Sigmoid colon (tissue), 7 donors: ENCODE measurements around the gene SLC39A11. TPM values are rescaled to one million over a fixed set of nuclear protein-coding genes. Genes with fewer than 3 reads are reported as not detected.

Experiments
- DNase-seq: peaks from one replicate; pipeline ENCODE4 v3.0.0-alpha.2; 2019
- H3K27ac ChIP-seq, 4 donors: fragments of 200-600 bp; sonication (generic); one replicate each; pipeline ENCODE4 v1.5.1; 2016 to 2019; ENCODE audit warnings: mild to moderate bottlenecking in 1 of 4
- H3K27me3 ChIP-seq, 3 donors: fragments of 200-600 bp; sonication (generic); one replicate each; pipeline ENCODE4 v1.5.1; 2019; ENCODE audit warnings: mild to moderate bottlenecking in 1 of 3
- H3K36me3 ChIP-seq, 4 donors: fragments of 200-600 bp; sonication (generic); one replicate each; pipeline ENCODE4 v1.5.1; 2016 to 2019
- H3K4me1 ChIP-seq, 4 donors: fragments of 200-600 bp; sonication (generic); one replicate each; pipeline ENCODE4 v1.5.1; 2017 to 2019
- H3K4me3 ChIP-seq, 4 donors: fragments of 200-600 bp; sonication (generic); one replicate each; pipeline ENCODE4 v1.5.1; 2017 to 2019; ENCODE audit warnings: mild to moderate bottlenecking in 2 of 4, moderate library complexity in 1 of 4
- H3K9me3 ChIP-seq, 4 donors: fragments of 200-600 bp in 3 of 4; sonication (generic) in 3 of 4; one replicate each; pipeline versions ENCODE4 v1.5.1 to v1.6.1; 2013 to 2019
- CTCF ChIP-seq, 4 experiments: fragments of 450-650 bp in 3 of 4; fragments of 200-600 bp in 1 of 4; IDR thresholded peaks; one replicate each; pipeline ENCODE4 v1.5.1; 2016 to 2019; ENCODE audit warnings: antibody characterized with exemption in 4 of 4, mild to moderate bottlenecking in 3 of 4, moderate library complexity in 2 of 4
- EP300 ChIP-seq, 4 donors: sonication (generic); formaldehyde crosslinking; IDR thresholded peaks; one replicate each; pipeline ENCODE4 v1.6.1; 2017; ENCODE audit warnings: antibody characterized with exemption in 4 of 4
- POLR2A ChIP-seq, 2 donors: fragments of 450-650 bp; IDR thresholded peaks; one replicate each; pipeline ENCODE4 v1.6.1; 2016; ENCODE audit warnings: antibody characterized with exemption in 2 of 2, mild to moderate bottlenecking in 2 of 2, moderate library complexity in 2 of 2
- POLR2AphosphoS5 ChIP-seq, 4 donors: sonication (generic); formaldehyde crosslinking; IDR thresholded peaks; one replicate each; pipeline ENCODE4 v1.6.1; 2017; ENCODE audit warnings: antibody characterized with exemption in 4 of 4
- WGBS, 2 donors: extraction: QIAGEN DNeasy Blood & Tissue Kit; methylation state at CpG; one replicate each; pipeline ENCODE4 v1.1.7; 2013; 5-methylcytosine and 5-hydroxymethylcytosine counted together
- intact Hi-C: fragments of 100-400 bp; cut with DNase I; formaldehyde crosslinking; loops from one replicate; pipeline ENCODE4 v1.15.1; 2023
- polyA plus RNA-seq, 3 donors: library from polyadenylated mRNA; stranded (reverse); fragments of 200-250 nt; gene quantifications; one replicate each; pipeline ENCODE4 v1.2.3, GENCODE V29; 2013
- total RNA-seq, 4 donors: library from RNA; depleted of rRNA; stranded (reverse); fragments of >200 nt; gene quantifications; one replicate each; pipeline ENCODE4 v1.1.0, GENCODE V29; 2016
- donor health status: healthy with polysubstance abuse.
- donor health status: Bipolar disorder and iron deficiency.
- donor health status: healthy.

SLC39A11 gene
- total and polyA plus RNA-seq, 7 donors = 7.6 to 16.4 (median 8.4) TPM

DNA sequence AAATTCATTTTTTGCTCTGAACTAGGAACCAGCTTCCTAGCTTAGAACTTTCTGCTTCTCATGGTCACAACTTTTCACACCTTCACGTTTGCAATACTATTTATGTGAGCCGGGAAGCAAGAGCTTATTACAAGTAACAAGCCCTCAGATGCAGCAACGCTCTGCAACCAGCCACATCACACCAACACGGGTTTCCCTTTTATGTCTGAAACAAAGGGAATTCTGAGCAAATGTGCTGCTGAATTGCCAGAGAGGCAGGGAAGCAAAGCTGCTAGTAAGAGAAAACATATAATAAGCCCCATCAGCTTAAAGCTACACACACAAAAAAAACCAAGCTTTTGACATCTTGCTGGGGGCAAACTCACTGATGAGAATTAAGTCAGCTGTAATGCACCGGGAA lies 122.2 kb downstream of the SLC39A11 start:
- H3K27ac ChIP-seq = no peak overlapping the region
- intact Hi-C loops = no loop called here

DNA sequence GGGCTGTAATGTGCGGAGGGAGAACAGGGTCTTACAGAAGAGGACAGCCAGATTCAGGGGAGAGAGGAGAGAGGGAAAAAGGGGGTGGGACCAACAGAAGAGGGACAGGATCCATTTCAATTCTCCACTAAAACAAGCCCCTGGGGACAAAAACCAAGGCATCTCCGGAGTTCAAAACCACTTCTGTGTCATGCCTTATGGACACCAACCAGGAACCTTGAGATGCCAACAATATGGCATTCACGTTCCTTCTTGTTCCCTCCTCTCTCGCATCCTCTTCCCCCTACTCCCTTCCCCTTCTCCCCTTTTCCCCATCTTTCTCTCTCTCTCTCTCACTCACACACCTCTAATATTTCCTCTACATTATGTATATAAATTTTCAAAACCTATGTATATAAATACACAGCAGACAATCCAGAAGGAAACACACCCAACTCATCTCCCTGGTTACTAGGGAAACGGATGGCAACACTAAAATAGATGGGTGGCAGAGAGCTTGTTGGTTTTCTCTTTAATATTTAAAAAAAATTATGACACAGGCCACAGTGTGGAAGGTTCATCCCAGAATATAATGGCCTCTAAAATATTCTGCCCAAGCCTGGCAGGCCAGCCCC lies 123.1 kb downstream of the SLC39A11 start:
- 94 to 95% methylated on average over 5 of the region's 5 CpGs for WGBS, 2 donors

More for the DNA sequence above, 122.2 kb downstream of the SLC39A11 start:
- 80 to 83% methylated on average over 5 of the region's 5 CpGs for WGBS, 2 donors
- no peaks in the 10 kb centered on the region for H3K4me1 ChIP-seq
- no peaks in the 10 kb centered on the region for H3K36me3 ChIP-seq
- H3K9me3 ChIP-seq = no peaks in the 10 kb centered on the region
- no peak for DNase-seq
- TF ChIP-seq POLR2AphosphoS5 (IDR thresholded peaks at IDR 0.05) (no peak), EP300 (IDR thresholded peaks at IDR 0.05) (no peak), CTCF (IDR thresholded peaks at IDR 0.05) (no peak), POLR2A (IDR thresholded peaks at IDR 0.05) (no peak)
- no peak overlapping the region for H3K4me3 ChIP-seq
- H3K27me3 ChIP-seq = no peaks in the 10 kb centered on the region

DNA sequence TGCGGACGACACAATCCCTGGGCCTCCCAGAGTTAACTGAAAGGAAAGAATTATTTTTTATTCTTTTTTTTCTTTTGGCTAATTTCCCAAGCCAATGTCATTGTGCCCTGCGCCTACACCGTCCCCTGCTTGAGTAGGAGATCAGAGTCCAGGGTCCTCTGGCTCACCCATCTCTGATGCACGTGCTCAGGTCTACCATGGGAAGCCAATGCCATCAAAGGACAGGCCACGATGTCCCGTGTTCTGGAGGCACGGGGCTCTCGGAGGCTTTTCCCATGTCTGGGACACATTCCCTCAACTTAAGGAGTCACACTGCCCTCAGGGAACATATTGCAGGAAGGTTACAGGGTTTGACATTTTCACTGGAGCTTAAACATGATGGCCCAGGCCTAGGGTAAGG lies 123.7 kb downstream of the SLC39A11 start:
- Histone ChIP-seq H3K27me3 (no peaks in the 10 kb centered on the region), H3K9me3 (no peaks in the 10 kb centered on the region), H3K36me3 (no peaks in the 10 kb centered on the region), H3K4me3 (no peak overlapping the region), H3K27ac (no peak overlapping the region), H3K4me1 (no peaks in the 10 kb centered on the region)
- TF ChIP-seq EP300 (IDR thresholded peaks at IDR 0.05) (no peak), CTCF (IDR thresholded peaks at IDR 0.05) (no peak), POLR2AphosphoS5 (IDR thresholded peaks at IDR 0.05) (no peak), POLR2A (IDR thresholded peaks at IDR 0.05) (no peak)
- no peak for DNase-seq
- intact Hi-C loops = no loop called here
- WGBS, 2 donors = 84 to 91% methylated on average over 9 of the region's 9 CpGs

More for the DNA sequence above, 123.1 kb downstream of the SLC39A11 start:
- Histone ChIP-seq H3K4me1 (no peaks in the 10 kb centered on the region), H3K4me3 (no peak overlapping the region), H3K36me3 (no peaks in the 10 kb centered on the region), H3K27ac (no peak overlapping the region), H3K27me3 (no peaks in the 10 kb centered on the region), H3K9me3 (no peaks in the 10 kb centered on the region)
- no peak for DNase-seq
- intact Hi-C loops = no loop called here
- TF ChIP-seq POLR2A (IDR thresholded peaks at IDR 0.05) (no peak), CTCF (IDR thresholded peaks at IDR 0.05) (no peak), EP300 (IDR thresholded peaks at IDR 0.05) (no peak), POLR2AphosphoS5 (IDR thresholded peaks at IDR 0.05) (no peak)

DNA sequence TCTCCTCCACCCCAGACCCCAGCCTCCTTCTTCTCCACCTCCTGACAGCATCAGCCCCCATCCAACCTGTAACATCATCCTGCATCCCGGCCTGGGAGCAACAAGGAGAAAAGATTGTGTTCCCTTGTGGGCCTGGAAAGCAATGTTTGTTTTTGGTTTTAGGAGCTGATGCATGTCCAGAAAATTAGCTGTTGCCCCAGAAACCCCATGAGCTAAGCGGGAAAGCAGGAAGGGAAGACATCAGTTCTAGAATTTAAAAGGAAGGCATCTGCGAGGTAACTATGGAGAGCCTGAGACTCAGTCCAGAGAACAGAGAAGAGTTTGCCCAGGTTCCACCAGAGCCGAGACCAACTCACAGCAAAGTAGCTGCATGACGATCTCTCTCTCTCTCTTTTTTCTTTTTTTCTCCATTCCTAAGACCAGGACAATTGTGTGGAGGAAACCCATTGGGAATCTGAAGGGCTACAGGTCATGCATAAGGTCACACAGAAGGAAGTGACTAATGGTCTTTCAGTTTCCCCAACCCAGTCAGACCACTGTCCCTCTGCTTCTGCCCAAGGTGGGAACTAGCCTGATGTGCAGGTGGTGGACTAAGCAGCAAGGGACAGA lies 124.4 kb downstream of the SLC39A11 start:
- WGBS, 2 donors = 91% methylated on average over 5 of the region's 5 CpGs
- no peaks in the 10 kb centered on the region for H3K27me3 ChIP-seq
- no peak overlapping the region for H3K27ac ChIP-seq
- H3K36me3 ChIP-seq = no peaks in the 10 kb centered on the region
- intact Hi-C loops = no loop called here
- no peak for TF ChIP-seq POLR2AphosphoS5 (IDR thresholded peaks at IDR 0.05)
- no peak for TF ChIP-seq CTCF (IDR thresholded peaks at IDR 0.05)
- no peak for TF ChIP-seq POLR2A (IDR thresholded peaks at IDR 0.05)
- no peak for TF ChIP-seq EP300 (IDR thresholded peaks at IDR 0.05)
- H3K4me3 ChIP-seq = no peak overlapping the region
- H3K4me1 ChIP-seq = no peaks in the 10 kb centered on the region
- no peak for DNase-seq
- no peaks in the 10 kb centered on the region for H3K9me3 ChIP-seq
